AG09319 (cell line): Measurements from ENCODE around the gene XRCC4.
"Not testable (repeated sequence)": the region's sequence is repeated elsewhere in the genome, so short reads cannot be mapped to it uniquely, and the experiment has no call there.

Source experiments
- DNase-seq: peaks from one replicate; pipeline ENCODE4 v3.0.0-alpha.2; 2010; ENCODE audit warnings: low read depth; ENCODE audit errors: extremely low read depth
- CTCF ChIP-seq: IDR thresholded peaks from 2 replicates; pipeline ENCODE4 v1.5.1; 2011; ENCODE audit warnings: low read depth, mild to moderate bottlenecking, inconsistent platforms, low read length, moderate library complexity

XRCC4 gene

GRCh38 chr5:83145882-83146331 is 68.6 kb downstream of the XRCC4 start:
- DNase-seq: peak; percentile 19
- no peak for TF ChIP-seq CTCF

GRCh38 chr5:83146441-83146840 is 69.1 kb downstream of the XRCC4 start:
- no peak for DNase-seq
- no peak for TF ChIP-seq CTCF

- DNase-seq: no peak
- TF ChIP-seq CTCF: no peak
These were observed 70.2 kb downstream of the XRCC4 start for GRCh38 chr5:83147593-83147992.

- DNase-seq: no peak
- TF ChIP-seq CTCF: no peak
These were observed 71.0 kb downstream of the XRCC4 start for GRCh38 chr5:83148370-83148769.

GRCh38 chr5:83149671-83150070 is 72.3 kb downstream of the XRCC4 start:
- DNase-seq: no peak
- no peak for TF ChIP-seq CTCF

- no peak for TF ChIP-seq CTCF
- DNase-seq: no peak
These were observed 74.5 kb downstream of the XRCC4 start for GRCh38 chr5:83151821-83152220.

- DNase-seq: not testable (repeated sequence)
These were observed 75.6 kb downstream of the XRCC4 start for GRCh38 chr5:83152996-83153395.

GRCh38 chr5:83156001-83156400 is 78.7 kb downstream of the XRCC4 start:
- TF ChIP-seq CTCF: no peak
- DNase-seq: no peak
